Omental fat pad (tissue), 4 donors: ENCODE results near the gene EEA1. TPM values are rescaled to one million over a fixed set of nuclear protein-coding genes. Genes with fewer than 3 reads are reported as not detected.
A peak's percentile ranks its signal among the peaks of the same experiment; 100 is the strongest.
"Not testable (repeated sequence)": the region's sequence is repeated elsewhere in the genome, so short reads cannot be mapped to it uniquely, and the experiment has no call there.

ENCODE experiments used
- ATAC-seq: fragments of 150-250 bp; one replicate; pipeline ENCODE4 v1.9.1; 2016; ENCODE audit warnings: mild to moderate bottlenecking, moderate library complexity; ENCODE audit not compliant: low FRiP score
- DNase-seq: peaks from one replicate; pipeline ENCODE4 v3.0.0-alpha.2; 2019; ENCODE audit warnings: low spot score
- CTCF ChIP-seq, 3 donors: fragments of 450-650 bp; IDR thresholded peaks; one replicate each; pipeline ENCODE4 v1.5.1; 2016 to 2017; ENCODE audit warnings: antibody characterized with exemption in 3 of 3, mild to moderate bottlenecking in 3 of 3, moderate library complexity in 2 of 3
- total RNA-seq, 4 donors: library from RNA; depleted of rRNA; stranded (reverse); fragments of >200 nt; gene quantifications; one replicate each; pipeline ENCODE4 v1.1.0, GENCODE V29; 2016

The EEA1 gene
- total RNA-seq, 4 donors from 2014 or later, result 20.6 to 40.6 (median 25.4) TPM

- TF ChIP-seq CTCF (IDR thresholded peaks at IDR 0.05), result no peak
- DNase-seq, result no peak
Observed at GRCh38 chr12:92796650-92797049, 132.4 kb downstream of the EEA1 start.

GRCh38 chr12:92794814-92795213, 134.3 kb downstream of the EEA1 start:
- ATAC-seq (no peak), DNase-seq (no peak)
- no peak for TF ChIP-seq CTCF (IDR thresholded peaks at IDR 0.05)

More at GRCh38 chr12:92796650-92797049, 132.4 kb downstream of the EEA1 start:
- ATAC-seq, result no peak

- ATAC-seq, DNase-seq: not testable (repeated sequence)
Observed at GRCh38 chr12:92794356-92794755, 134.7 kb downstream of the EEA1 start.

- no peak for TF ChIP-seq CTCF (IDR thresholded peaks at IDR 0.05)
- ATAC-seq (peak; percentile 64), DNase-seq (no peak)
Observed at GRCh38 chr12:92786045-92786444, 143.1 kb downstream of the EEA1 start.

GRCh38 chr12:92785563-92785950, 143.5 kb downstream of the EEA1 start:
- DNase-seq (no peak), ATAC-seq (no peak)
- TF ChIP-seq CTCF (IDR thresholded peaks at IDR 0.05), result no peak

- TF ChIP-seq CTCF (IDR thresholded peaks at IDR 0.05), result no peak
- DNase-seq (no peak), ATAC-seq (peak; percentile 96)
Observed at GRCh38 chr12:92784797-92785562, 144.1 kb downstream of the EEA1 start.

- ATAC-seq, result no peak
- no peak for TF ChIP-seq CTCF (IDR thresholded peaks at IDR 0.05)
- no peak for DNase-seq
Observed at GRCh38 chr12:92784356-92784755, 144.7 kb downstream of the EEA1 start.
